Tibial nerve (tissue), 3 donors: ENCODE measurements around the gene GRIK4.
"Not testable (repeated sequence)": the region's sequence is repeated elsewhere in the genome, so short reads cannot be mapped to it uniquely, and the experiment has no call there.

Experiments
- POLR2A ChIP-seq, 2 donors: fragments of 450-650 bp; IDR thresholded peaks; one replicate each; pipeline ENCODE4 v1.6.1; 2017; ENCODE audit warnings: antibody characterized with exemption in 2 of 2, mild to moderate bottlenecking in 2 of 2, moderate library complexity in 2 of 2
- TF ChIP-seq, protein P1 (sequence below), 5 experiments: fragments of 200-600 bp in 3 of 5; fragments of 450-650 bp in 2 of 5; sonication (generic) in 3 of 5; IDR thresholded peaks; one replicate each; pipeline ENCODE4 v1.5.1; 2016 to 2019; ENCODE audit warnings: antibody characterized with exemption in 5 of 5, mild to moderate bottlenecking in 3 of 5, moderate library complexity in 2 of 5

DNA sequence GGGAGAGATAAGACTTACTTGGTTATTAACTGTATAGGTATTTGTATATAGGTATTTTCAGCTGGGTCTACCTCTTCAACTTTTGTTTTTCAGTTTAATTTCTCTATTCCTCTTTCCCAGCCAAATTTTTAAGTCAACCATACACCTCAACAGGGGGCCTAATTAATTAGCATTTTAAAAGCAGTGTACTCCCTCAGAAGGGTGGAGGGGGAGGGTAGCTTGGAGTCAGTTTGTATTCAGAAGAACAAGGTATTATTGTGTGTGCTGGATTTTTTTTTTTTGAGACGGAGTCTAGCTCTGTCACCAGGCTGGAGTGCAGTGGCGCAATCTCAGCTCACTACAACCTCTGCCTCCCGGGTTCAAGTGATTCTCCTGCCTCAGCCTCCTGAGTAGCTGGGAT lies 8.0 kb upstream of the GRIK4 start:
- TF ChIP-seq, protein P1, sequence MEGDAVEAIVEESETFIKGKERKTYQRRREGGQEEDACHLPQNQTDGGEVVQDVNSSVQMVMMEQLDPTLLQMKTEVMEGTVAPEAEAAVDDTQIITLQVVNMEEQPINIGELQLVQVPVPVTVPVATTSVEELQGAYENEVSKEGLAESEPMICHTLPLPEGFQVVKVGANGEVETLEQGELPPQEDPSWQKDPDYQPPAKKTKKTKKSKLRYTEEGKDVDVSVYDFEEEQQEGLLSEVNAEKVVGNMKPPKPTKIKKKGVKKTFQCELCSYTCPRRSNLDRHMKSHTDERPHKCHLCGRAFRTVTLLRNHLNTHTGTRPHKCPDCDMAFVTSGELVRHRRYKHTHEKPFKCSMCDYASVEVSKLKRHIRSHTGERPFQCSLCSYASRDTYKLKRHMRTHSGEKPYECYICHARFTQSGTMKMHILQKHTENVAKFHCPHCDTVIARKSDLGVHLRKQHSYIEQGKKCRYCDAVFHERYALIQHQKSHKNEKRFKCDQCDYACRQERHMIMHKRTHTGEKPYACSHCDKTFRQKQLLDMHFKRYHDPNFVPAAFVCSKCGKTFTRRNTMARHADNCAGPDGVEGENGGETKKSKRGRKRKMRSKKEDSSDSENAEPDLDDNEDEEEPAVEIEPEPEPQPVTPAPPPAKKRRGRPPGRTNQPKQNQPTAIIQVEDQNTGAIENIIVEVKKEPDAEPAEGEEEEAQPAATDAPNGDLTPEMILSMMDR (IDR thresholded peaks at IDR 0.05) = not testable (repeated sequence)
- TF ChIP-seq POLR2A (IDR thresholded peaks at IDR 0.05) = not testable (repeated sequence)
